Fibroblast of skin of abdomen (primary cell): ENCODE results near the gene BDH1.
"Not testable (repeated sequence)": the region's sequence is repeated elsewhere in the genome, so short reads cannot be mapped to it uniquely, and the experiment has no call there.

Experiments
- DNase-seq: peaks from one replicate; pipeline ENCODE4 v3.0.0-alpha.2; 2013

The BDH1 gene

GRCh38 chr3:197484204-197484901 is 71.4 kb downstream of the BDH1 start:
- no peak for DNase-seq

GRCh38 chr3:197482001-197482400 is 73.8 kb downstream of the BDH1 start:
- DNase-seq, result peak; percentile 64

- DNase-seq, result no peak
Measured at GRCh38 chr3:197480320-197480719, 75.4 kb downstream of the BDH1 start.

- DNase-seq, result no peak
Measured at GRCh38 chr3:197478746-197479668, 76.8 kb downstream of the BDH1 start.

- DNase-seq, result not testable (repeated sequence)
Measured at GRCh38 chr3:197477816-197478215, 78.0 kb downstream of the BDH1 start.

GRCh38 chr3:197475997-197476525 is 79.7 kb downstream of the BDH1 start:
- DNase-seq, result no peak

GRCh38 chr3:197475514-197475913 is 80.3 kb downstream of the BDH1 start:
- no peak for DNase-seq

GRCh38 chr3:197472151-197472550 is 83.6 kb downstream of the BDH1 start:
- no peak for DNase-seq

GRCh38 chr3:197471221-197472010 is 84.4 kb downstream of the BDH1 start:
- DNase-seq, result no peak

- no peak for DNase-seq
Measured at GRCh38 chr3:197468866-197469382, 86.8 kb downstream of the BDH1 start.

- DNase-seq, result no peak
Measured at GRCh38 chr3:197468167-197468566, 87.6 kb downstream of the BDH1 start.

- peak; percentile 84 for DNase-seq
Measured at GRCh38 chr3:197466586-197467399, 89.0 kb downstream of the BDH1 start.

GRCh38 chr3:197465996-197466549 is 89.7 kb downstream of the BDH1 start:
- peak; percentile 49 for DNase-seq

GRCh38 chr3:197465197-197465995 is 90.4 kb downstream of the BDH1 start:
- no peak for DNase-seq

GRCh38 chr3:197464794-197465193 is 91.0 kb downstream of the BDH1 start:
- DNase-seq, result no peak

- peak; percentile 60 for DNase-seq
Measured at GRCh38 chr3:197463279-197463678, 92.5 kb downstream of the BDH1 start.

GRCh38 chr3:197462808-197463207 is 93.0 kb downstream of the BDH1 start:
- DNase-seq, result no peak

- DNase-seq, result no peak
Measured at GRCh38 chr3:197460639-197461038, 95.1 kb downstream of the BDH1 start.

- no peak for DNase-seq
Measured at GRCh38 chr3:197460002-197460401, 95.8 kb downstream of the BDH1 start.
